GM12892 (cell line): Measurements from ENCODE around the gene PAX7.

Source experiments
- POLR2A ChIP-seq: IDR thresholded peaks from 2 replicates; pipeline ENCODE4 v1.6.1; 2011; ENCODE audit warnings: low read depth, low read length, control low read depth
- POLR2AphosphoS5 ChIP-seq: IDR thresholded peaks from 2 replicates; pipeline ENCODE4 v1.6.1; 2011; ENCODE audit warnings: low read depth, low read length, control low read depth
- TAF1 ChIP-seq: IDR thresholded peaks from 2 replicates; pipeline ENCODE4 v1.6.1; 2011; ENCODE audit warnings: low read depth, mild to moderate bottlenecking, control low read depth, low read length, borderline replicate concordance

GRCh38 chr1:18581420-18581880 lies 49.2 kb upstream of the PAX7 start:
- TF ChIP-seq TAF1, result no peak
- no peak for TF ChIP-seq POLR2A
- TF ChIP-seq POLR2AphosphoS5, result no peak
